ENCODE results near the gene GNG7. TPM values are rescaled to one million over a fixed set of nuclear protein-coding genes. Genes with fewer than 3 reads are reported as not detected.

GNG7 gene
- total RNA-seq, 2 donors from 2014 or later = 12.3 to 12.4 TPM

GRCh38 chr19:2590630-2591399, 111.7 kb downstream of the GNG7 start:
- Histone ChIP-seq H3K9ac (ENCODE audit: extremely low read depth, low read length, poor library complexity, severe bottlenecking) (no peak overlapping the region), H3K9me3 (ENCODE audit: control insufficient read depth, low read length) (no peaks in the 10 kb centered on the region), H3K27ac (ENCODE audit: low read depth, low read length) (no peak overlapping the region), H3K36me3 (ENCODE audit: control insufficient read depth, insufficient read depth, low read length) (no peaks in the 10 kb centered on the region), H3K4me1 (ENCODE audit: control insufficient read depth, insufficient read depth, low read length) (peaks cover 12% of the 10 kb centered on the region), H3K27me3 (ENCODE audit: control insufficient read depth, insufficient read depth, low read length, poor library complexity, severe bottlenecking) (no peaks in the 10 kb centered on the region), H3K4me3 (ENCODE audit: low read length) (no peak overlapping the region)
- Mint-ChIP-seq H3K36me3 (ENCODE audit: low read depth) (peaks cover 2% of the 10 kb centered on the region), H3K27ac (no peak overlapping the region), H3K9me3 (peaks cover 5% of the 10 kb centered on the region), H3K27me3 (ENCODE audit: insufficient read depth) (no peaks in the 10 kb centered on the region), H3K4me3 (no peak overlapping the region), H3K4me1 (peaks cover 42% of the 10 kb centered on the region)
- no peak for TF ChIP-seq CTCF (conservative IDR thresholded peaks at IDR 0.05)
- 93% methylated on average over 7 to 9 of the region's 9 CpGs for WGBS, 2 experiments (ENCODE audit: insufficient coverage in 1 of 2, insufficient read length in 1 of 2)
- no peak for DNase-seq

- no peaks in the 10 kb centered on the region for H3K27me3 ChIP-seq (ENCODE audit: control insufficient read depth, insufficient read depth, low read length, poor library complexity, severe bottlenecking)
- DNase-seq = no peak
- Mint-ChIP-seq H3K36me3 (ENCODE audit: low read depth) (peaks cover under 1% of the 10 kb centered on the region), H3K4me1 (peaks cover 42% of the 10 kb centered on the region), H3K9me3 (peaks cover 5% of the 10 kb centered on the region), H3K27me3 (ENCODE audit: insufficient read depth) (no peaks in the 10 kb centered on the region), H3K4me3 (no peak overlapping the region), H3K27ac (peak overlapping the region; percentile 46)
- H3K4me3 ChIP-seq (ENCODE audit: low read length) = no peak overlapping the region
- WGBS, 2 experiments (ENCODE audit: insufficient coverage in 1 of 2, insufficient read length in 1 of 2) = 92 to 93% methylated on average over 8 to 10 of the region's 10 CpGs
- peaks cover 12% of the 10 kb centered on the region for H3K4me1 ChIP-seq (ENCODE audit: control insufficient read depth, insufficient read depth, low read length)
- no peak overlapping the region for H3K27ac ChIP-seq (ENCODE audit: low read depth, low read length)
- H3K36me3 ChIP-seq (ENCODE audit: control insufficient read depth, insufficient read depth, low read length) = no peaks in the 10 kb centered on the region
- TF ChIP-seq CTCF (conservative IDR thresholded peaks at IDR 0.05) = no peak
- H3K9me3 ChIP-seq (ENCODE audit: control insufficient read depth, low read length) = no peaks in the 10 kb centered on the region
- no peak overlapping the region for H3K9ac ChIP-seq (ENCODE audit: extremely low read depth, low read length, poor library complexity, severe bottlenecking)
Observed at GRCh38 chr19:2589441-2589840, 113.1 kb downstream of the GNG7 start.

- Histone ChIP-seq H3K27me3 (ENCODE audit: control insufficient read depth, insufficient read depth, low read length, poor library complexity, severe bottlenecking) (no peaks in the 10 kb centered on the region), H3K36me3 (ENCODE audit: control insufficient read depth, insufficient read depth, low read length) (no peaks in the 10 kb centered on the region), H3K9ac (ENCODE audit: extremely low read depth, low read length, poor library complexity, severe bottlenecking) (peak overlapping the region; percentile 47), H3K27ac (ENCODE audit: low read depth, low read length) (peak overlapping the region; percentile 44), H3K4me1 (ENCODE audit: control insufficient read depth, insufficient read depth, low read length) (peaks cover 12% of the 10 kb centered on the region), H3K9me3 (ENCODE audit: control insufficient read depth, low read length) (peaks cover 11% of the 10 kb centered on the region), H3K4me3 (ENCODE audit: low read length) (no peak overlapping the region)
- H3K27ac Mint-ChIP-seq = peak overlapping the region; percentile 94
- peak; percentile 76 for DNase-seq
- H3K4me1 Mint-ChIP-seq = peaks cover 42% of the 10 kb centered on the region
- WGBS, 2 experiments (ENCODE audit: insufficient coverage in 1 of 2, insufficient read length in 1 of 2) = 72 to 79% methylated on average over 17 to 30 of the region's 30 CpGs
- H3K36me3 Mint-ChIP-seq (ENCODE audit: low read depth) = peaks cover 8% of the 10 kb centered on the region
- H3K4me3 Mint-ChIP-seq = peak overlapping the region; percentile 22
- peaks cover 16% of the 10 kb centered on the region for H3K9me3 Mint-ChIP-seq
- no peak for TF ChIP-seq CTCF (conservative IDR thresholded peaks at IDR 0.05)
- H3K27me3 Mint-ChIP-seq (ENCODE audit: insufficient read depth) = no peaks in the 10 kb centered on the region
Observed at GRCh38 chr19:2588081-2588777, 114.3 kb downstream of the GNG7 start.
